Measurements from ENCODE around the gene MCM5.
"Not testable (repeated sequence)": the region's sequence is repeated elsewhere in the genome, so short reads cannot be mapped to it uniquely, and the experiment has no call there.

MCM5 gene

DNA sequence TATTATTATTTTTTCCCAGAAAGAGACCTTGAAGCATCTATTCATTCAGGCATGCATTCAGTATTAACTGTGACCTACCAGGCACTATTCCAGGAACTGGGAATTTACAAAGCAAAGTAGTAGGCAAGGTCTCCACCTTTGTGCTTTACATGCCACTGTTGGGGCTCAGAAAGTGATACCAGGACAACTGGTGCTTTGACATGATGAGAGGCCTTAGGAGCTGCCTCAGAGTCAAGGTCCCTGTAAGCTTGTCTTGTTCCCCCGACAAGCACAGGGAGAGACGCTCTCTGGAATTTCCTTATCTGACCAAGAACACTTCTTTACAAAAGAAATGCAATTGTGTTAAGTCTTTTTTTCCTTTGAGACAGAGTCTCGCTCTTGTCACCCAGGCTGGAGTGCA, 21.3 kb upstream of the MCM5 start:
- no peak for DNase-seq

DNA sequence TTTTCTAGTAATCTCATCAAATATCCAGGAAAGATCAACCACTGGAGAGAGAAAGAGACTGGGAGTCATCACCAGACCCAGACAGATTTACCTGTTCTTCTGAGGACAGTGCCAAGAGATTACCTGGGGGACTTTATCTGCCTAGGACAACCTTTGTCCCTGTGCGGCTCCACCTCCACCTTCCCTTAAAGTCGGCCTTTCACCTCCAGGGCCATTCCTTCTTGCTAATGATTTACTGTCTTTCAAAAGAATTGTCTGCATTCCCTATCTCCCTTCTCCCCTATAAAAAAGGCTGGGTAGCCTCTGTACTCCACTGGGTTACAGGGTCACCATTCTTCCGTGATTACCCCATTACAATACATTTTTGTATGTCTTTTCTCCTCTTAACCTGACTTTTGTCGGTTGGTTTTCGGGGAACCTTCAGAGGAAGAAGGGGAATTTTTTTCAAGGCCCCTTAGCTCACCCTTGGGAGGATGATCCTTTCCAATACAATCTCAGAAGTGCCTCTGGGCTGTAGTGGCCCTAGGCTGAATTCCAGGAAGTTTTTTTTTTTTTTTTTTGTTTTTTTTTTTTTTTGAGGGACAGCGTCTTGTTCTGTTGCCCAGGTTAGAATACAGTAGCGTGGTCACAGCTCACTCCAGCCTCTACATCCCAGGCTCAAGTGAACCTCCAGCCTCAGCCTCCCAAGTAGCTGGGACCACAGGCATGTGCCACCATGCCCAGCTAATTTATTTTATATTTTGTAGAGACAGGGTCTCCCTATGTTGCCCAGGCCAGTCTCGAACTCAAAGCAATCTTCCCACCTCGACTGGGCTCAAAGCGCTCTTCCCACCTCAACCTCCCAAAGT, 20.6 kb upstream of the MCM5 start:
- DNase-seq: no peak

DNA sequence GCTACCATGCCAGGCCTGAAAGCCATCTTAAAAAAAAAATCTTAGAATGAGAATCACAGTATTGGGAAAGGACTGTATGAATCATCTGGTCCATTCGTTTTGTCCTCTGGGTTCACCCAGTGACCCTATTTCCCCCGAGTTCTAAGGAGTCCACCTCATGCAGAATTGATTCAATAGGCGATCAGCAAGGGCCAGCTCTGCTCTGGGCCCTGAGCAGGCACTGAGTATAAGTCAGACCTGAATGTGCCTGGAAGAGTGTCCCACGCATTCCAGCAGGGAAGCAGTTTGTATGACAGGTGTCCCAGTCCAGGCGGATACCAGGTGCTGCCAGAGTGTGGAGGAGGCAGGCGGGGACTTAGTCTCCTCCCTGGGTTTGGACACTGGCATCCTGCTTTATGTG, 19.9 kb upstream of the MCM5 start:
- no peak for DNase-seq

DNA sequence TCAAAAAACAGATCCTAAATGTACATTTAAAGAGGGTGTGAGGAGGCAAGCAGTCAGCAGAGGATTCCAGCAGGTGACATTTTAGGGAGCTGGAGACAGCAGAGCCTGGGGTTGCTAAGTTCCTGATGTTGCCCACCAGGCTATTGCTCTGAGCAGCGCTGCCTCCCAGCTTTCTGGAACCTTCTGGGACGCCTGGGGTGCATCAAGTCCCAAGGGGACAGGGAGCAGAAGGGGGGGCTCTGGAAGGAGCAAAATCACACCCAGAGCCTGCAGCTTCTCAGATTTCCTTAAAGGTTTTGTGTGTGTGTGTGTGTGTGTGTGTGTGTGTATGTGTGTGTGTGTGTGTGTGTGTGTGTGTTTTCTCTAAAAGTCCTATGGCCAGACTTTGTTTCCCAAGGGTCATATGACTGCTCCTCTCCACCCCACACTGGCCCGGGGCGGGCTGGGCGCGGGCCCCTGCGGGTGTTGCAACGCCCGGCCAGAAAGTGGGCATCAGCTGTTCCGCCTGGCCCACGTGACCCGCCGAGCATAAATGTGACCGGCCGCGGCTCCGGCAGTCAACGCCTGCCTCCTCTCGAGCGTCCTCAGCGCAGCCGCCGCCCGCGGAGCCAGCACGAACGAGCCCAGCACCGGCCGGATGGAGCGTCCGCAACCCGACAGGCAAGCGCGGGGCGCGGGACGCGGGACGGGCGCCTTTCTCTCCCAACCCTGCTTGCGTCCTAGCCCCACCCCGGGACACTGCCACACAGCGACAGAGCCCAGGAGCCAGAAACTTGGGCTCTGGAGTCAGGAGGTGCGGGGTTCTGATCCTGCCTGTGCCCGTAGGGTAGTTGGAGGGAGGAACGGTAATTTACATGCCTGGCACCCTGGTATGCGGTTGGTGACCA, 19.2 kb upstream of the MCM5 start, which contains the start of gene HMOX1:
Gene HMOX1, plus strand, starts transcription at position 560 of the 887 bp plus-strand sequence. Its CDS starts 78 bp downstream, at position 638.
- DNase-seq: peak; percentile 10 to 91 (median 81)

DNA sequence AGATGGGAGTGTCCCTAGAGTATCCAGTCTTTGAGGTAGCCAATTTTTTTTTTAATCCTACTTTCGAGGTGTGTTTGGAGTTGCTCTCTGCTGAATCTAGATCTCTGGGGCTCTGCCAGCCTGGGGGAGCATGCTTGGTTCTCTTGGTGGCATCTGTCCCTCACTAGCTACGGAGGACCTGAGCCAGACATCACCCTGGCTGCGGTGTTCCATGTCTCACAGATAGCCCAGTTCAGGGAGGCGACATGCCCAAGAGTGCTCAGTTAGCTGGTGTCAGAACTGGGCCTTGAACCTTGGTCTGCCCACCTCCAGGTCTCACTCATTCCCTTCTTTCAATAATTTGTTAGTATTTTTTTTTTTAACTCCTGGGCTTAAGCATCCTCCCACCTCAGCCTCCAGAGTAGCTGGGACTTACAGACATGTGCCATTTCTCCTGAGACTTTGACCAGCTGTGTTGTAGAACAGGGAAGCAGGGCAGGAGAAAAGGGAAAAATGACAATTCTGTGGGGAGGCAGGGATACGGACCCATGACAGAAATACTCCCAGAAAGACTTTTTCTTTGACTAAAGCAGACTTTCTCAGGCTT, 18.4 kb upstream of the MCM5 start:
- no peak for DNase-seq

DNA sequence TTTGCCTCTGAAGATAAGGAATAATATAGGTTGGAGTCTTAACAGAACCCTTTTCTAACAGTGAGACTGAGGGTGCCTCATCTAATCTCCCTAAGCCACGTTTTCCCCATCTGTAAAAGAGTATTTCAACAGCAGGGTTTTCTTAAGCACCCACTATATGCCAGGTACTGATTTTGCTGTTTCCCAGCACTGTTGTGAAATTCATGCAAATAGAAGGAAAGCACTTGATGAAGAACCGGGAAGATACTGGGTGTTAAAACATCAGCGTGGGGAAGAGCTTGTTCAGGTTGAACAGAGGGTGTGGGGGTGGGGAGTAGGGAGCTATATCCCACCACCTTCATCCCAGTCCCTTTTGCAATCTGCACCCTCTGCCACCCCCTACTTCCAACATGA, 16.3 kb upstream of the MCM5 start:
- no peak for DNase-seq

DNA sequence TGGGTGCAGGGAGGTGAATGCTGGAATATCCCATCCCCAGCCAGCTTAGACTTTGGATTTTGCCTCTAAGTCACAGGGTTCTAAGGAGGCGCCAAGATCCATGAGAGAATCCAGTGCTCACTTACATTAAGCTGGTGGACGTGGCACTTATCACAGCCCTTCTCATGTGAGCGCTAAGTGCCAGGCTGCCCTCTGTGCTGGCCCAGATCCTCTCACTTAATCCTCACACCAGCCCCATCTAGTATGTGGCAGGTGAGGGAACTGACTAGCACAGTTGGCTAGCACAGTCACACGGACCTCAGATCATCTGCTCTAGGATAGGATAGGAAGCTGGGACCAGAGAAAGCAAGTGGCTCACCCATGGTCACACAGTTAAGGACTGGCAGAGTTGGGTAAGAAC, 15.4 kb upstream of the MCM5 start:
- no peak for DNase-seq

DNA sequence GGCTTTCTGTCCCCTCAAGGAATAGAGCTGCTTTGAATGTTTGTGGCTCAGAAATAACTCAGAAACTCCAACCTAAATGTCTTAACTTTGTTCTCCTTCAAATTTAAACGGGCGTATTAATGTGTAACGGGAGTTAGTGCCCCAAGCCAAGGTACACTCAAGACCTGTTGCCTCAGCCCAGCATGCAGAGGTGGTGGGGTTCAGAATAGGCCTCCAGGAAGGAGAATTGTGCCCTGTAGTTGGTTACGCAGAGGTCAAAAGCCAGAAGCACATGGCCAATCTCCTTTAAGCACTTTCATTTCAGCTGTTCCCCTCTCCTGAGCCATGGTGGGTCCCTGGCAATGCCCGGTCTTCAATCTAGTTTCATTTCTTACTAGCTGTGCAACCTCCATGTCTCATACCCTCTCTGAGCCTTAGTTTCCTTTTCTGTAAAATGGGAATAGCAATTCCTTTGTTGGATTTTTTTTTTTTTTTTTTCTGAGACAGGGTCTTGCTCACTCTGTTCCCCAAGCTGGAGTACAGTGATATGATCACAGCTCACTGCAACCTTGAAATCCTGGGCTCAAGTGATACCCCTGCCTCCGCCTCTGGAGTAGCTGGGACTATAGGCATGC, 14.9 kb upstream of the MCM5 start:
- DNase-seq: no peak

DNA sequence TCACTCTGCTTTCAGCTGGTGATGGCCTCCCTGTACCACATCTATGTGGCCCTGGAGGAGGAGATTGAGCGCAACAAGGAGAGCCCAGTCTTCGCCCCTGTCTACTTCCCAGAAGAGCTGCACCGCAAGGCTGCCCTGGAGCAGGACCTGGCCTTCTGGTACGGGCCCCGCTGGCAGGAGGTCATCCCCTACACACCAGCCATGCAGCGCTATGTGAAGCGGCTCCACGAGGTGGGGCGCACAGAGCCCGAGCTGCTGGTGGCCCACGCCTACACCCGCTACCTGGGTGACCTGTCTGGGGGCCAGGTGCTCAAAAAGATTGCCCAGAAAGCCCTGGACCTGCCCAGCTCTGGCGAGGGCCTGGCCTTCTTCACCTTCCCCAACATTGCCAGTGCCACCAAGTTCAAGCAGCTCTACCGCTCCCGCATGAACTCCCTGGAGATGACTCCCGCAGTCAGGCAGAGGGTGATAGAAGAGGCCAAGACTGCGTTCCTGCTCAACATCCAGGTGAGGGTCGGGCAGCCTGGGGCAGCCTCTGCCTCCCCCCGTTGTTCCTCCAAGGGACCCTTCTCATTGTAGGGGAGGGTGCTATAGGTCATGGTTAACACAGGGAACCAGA, 13.2 kb upstream of the MCM5 start:
- DNase-seq: no peak

DNA sequence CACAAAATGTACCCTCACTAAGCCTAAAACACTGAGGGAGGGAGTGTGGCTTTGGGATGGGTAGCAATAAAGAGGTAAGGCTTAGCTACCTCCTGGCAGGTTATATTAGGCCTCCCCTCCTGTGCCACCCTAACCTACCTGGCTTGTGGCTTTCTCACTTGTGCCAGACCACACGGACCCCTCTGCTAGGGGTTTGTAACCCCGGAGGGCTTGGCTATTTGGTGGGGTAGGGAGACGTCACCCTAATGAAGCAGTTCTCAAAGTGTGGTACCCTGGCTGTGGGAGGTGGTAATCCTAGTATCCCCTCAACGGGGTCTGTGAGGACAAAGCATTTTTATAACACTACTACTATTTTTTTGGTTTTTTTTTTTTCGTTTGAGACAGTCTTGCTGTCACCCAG, 9.0 kb upstream of the MCM5 start:
- DNase-seq: no peak

DNA sequence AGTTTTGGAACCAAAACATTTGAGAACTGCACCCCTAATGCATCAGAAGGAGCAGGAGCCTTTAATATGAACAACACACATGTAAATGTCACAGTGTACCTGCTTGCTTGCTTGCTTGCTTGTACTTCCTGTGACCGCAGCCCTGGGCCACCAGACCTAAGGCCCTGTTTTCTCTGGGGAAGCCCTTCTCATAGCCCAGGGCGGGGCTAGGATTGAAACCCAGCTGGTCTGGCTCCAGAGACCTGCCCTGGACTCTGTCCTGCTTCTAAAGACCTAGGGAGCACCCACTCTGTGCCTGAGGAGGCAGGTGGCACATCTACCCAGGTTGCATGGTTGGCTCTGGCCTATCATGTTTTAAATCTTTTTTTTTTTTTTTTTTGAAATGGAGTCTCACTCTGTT, 7.6 kb upstream of the MCM5 start:
- no peak for DNase-seq

DNA sequence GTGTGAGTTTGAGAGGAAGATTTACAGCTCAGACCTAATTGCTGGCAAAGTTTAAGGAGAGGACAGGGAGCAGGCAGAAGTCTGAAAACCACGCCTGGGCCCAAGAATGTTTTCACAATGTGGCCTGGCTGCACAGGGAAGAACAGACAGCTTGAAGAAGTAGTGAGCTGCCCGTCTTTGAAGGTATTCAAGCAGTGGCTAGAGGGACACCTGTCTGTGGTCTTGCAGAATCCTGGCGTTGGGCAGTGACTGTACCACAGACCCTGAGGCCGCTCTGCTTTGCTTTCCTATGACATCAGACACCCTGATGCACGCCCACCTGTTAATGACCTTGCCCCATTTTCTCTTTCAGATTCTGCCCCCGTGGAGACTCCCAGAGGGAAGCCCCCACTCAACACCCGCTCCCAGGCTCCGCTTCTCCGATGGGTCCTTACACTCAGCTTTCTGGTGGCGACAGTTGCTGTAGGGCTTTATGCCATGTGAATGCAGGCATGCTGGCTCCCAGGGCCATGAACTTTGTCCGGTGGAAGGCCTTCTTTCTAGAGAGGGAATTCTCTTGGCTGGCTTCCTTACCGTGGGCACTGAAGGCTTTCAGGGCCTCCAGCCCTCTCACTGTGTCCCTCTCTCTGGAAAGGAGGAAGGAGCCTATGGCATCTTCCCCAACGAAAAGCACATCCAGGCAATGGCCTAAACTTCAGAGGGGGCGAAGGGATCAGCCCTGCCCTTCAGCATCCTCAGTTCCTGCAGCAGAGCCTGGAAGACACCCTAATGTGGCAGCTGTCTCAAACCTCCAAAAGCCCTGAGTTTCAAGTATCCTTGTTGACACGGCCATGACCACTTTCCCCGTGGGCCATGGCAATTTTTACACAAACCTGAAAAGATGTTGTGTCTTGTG, 6.6 kb upstream of the MCM5 start:
- DNase-seq: no peak

DNA sequence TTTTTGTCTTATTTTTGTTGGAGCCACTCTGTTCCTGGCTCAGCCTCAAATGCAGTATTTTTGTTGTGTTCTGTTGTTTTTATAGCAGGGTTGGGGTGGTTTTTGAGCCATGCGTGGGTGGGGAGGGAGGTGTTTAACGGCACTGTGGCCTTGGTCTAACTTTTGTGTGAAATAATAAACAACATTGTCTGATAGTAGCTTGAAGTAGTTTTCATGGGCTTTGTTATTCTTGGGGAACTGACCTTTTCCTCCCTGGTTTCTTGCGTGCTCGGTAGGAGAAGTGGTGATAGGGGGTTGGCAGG, 6.0 kb upstream of the MCM5 start:
- no peak for DNase-seq

DNA sequence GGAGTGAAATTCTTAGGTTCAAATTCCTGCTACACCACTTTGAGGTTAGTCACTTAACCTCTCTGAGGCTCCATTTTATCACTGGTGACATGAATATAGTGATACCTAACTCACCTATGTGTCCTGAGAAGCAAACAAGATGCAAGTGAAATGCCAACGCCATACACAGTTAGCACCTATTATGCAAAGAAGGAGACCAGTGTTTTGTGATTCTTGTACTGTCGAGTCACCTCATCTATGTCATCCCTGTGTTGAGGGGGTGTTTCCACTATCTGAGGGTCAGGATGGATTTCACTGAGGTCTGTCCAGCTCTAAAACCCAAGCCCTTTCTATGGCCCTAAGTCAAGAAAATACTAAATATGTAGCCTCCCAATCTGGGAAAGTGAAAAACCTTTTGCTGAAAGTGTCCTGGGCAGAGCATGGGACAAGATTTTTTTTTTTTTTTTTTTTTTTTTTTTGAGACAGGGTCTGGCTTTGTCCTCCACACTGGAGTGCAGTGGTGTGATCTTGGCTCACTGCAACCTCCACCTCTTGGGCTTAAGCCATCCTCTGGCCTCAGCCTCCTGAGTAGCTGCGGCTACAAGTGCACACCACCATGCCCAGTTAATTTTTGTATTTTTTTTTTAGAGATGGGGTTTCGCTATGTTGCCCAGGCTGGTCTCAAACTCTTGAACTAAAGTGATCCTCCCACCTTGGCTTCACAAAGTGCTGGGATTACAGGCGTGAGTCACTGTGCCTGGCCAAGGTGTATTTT, 5.0 kb upstream of the MCM5 start:
- DNase-seq: no peak

DNA sequence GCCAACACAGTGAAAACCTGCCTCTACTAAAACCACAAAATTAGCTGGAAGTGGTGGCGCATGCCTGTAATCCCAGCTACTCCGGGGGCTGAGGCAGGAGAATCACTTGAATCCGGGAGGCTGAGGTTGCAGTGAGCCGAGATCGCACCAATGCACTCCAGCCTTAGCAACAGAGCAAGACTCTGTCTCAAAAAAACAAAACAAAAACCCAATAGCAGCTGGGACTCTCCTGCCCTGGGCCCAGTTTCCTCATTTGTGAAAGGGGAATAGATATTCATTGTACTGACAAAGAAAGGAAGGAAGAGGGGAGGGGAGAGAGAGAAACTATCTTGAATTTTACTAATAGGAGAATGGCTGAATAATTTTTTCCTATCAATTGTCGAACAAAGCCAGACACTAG, 3.3 kb upstream of the MCM5 start:
- not testable (repeated sequence) for DNase-seq

DNA sequence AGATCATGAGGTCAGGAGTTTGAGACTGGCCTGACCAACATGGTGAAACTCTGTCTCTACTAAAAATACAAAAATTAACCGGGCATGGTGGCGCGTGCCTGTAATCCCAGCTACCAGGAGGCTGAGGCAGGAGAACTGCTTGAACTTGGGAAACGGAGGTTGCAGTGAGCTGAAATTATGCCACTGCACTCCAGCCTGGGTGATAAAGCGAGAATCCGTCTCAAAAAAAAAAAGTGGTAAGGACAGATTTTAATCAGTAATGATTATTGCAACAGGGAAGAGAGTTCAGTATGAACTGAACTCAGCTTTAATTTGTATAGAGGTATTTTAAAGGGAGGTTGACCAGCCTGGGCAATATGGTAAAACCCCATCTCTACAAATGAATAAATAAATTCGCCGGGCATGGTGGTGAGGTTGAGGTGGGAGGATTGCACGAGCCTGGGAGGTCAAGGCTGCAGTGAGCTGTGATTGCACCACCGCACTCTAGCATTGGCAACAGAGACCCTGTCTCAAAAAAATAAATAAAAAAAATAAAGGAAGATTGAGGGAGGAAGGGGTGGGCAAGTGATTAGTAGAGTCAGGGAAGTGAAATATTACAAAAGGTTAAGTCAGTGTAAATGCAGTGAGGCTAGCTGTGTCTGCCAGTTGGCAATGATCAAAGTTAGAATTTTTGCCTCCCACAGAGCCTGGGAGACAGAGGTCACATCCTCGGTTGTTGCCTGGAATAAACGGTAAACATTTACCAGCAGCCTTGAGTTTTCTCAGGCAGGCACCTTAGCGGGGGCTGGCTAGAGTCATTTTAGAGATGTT, 2.6 kb upstream of the MCM5 start:
- DNase-seq: no peak

DNA sequence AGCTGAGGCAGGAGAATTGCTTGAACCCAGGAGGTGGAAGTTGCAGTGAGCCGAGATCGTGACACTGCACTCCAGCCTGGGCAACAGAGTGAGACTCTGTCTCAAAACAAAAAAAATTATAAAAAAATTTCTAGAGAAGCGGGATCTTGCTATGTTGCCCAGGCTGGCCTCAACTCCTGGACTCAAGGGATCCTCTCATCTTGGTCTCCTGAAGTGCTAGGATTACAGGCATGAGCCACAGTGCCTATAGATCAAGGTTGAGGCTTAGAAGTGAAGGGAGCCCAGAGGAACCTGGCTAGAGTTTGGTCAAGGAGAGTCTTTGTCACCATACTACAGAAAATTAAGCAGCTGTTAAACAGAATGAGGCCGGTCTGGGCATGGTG, 1.4 kb upstream of the MCM5 start:
- no peak for DNase-seq

DNA sequence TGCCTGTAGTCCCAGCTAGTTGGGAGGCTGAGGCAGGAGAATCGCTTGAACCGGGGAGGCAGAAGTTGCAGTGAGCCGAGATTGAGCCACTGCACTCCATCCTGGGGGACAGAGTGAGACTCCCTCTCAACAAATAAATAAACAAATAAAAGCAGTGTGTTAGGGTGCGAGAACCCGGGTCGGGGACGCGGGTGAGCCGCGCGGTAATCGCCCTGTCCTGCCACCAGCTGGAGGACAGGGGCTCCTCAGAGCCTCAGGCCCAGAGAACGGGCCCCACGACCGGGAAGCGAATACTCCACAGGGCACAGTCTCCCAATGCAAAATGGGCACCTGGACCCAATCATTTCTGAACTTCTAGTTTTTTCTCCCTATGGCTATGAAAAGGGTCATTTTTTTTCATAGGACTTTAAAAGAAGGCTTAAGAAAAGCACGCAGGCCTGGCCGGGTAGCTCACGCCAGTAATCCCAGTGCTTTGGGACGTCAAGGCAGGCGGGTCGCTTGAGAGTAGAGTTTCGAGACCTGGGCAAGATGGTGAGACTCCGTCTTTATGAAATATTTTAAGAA, 744 bp upstream of the MCM5 start:
- no peak for DNase-seq

DNA sequence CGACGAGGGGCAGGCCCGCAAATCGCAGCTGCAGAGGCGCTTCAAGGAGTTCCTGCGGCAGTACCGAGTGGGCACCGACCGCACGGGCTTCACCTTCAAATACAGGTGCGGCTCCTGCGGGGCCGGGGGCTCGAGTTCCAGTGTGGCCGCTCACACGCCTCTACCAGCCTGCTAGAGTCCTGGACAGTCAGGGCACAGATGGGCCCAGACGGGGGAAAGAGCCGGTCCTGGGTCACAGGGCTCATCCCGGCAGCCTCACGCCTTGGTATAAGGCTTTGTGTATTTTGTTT, 506 bp downstream of the MCM5 start:
- no peak for DNase-seq

Measured in hypothalamus (tissue), 51 donors.